LoVo (cell line): Measurements from ENCODE around the gene RHBDF1.
"Not testable (repeated sequence)": the region's sequence is repeated elsewhere in the genome, so short reads cannot be mapped to it uniquely, and the experiment has no call there.

Experiments
- DNase-seq: peaks from one replicate; pipeline ENCODE4 v3.0.0-alpha.2; 2016; ENCODE audit warnings: low spot score

The RHBDF1 gene

GRCh38 chr16:36336-36984 is 36.0 kb downstream of the RHBDF1 start:
- DNase-seq, result no peak

GRCh38 chr16:35678-36305 is 36.6 kb downstream of the RHBDF1 start:
- no peak for DNase-seq

GRCh38 chr16:35011-35677 is 37.3 kb downstream of the RHBDF1 start:
- no peak for DNase-seq

GRCh38 chr16:34648-34987 is 37.8 kb downstream of the RHBDF1 start:
- DNase-seq, result no peak

- DNase-seq, result no peak
Observed at GRCh38 chr16:33877-34647, 38.4 kb downstream of the RHBDF1 start.

- not testable (repeated sequence) for DNase-seq
Observed at GRCh38 chr16:33154-33876, 39.1 kb downstream of the RHBDF1 start.

- DNase-seq, result not testable (repeated sequence)
Observed at GRCh38 chr16:30627-31026, 41.8 kb downstream of the RHBDF1 start.

GRCh38 chr16:25926-26348 is 46.5 kb downstream of the RHBDF1 start:
- DNase-seq, result not testable (repeated sequence)

GRCh38 chr16:24151-24550 is 48.3 kb downstream of the RHBDF1 start:
- not testable (repeated sequence) for DNase-seq

GRCh38 chr16:20886-21285 is 51.5 kb downstream of the RHBDF1 start:
- DNase-seq, result not testable (repeated sequence)

- not testable (repeated sequence) for DNase-seq
Observed at GRCh38 chr16:17062-17765, 55.2 kb downstream of the RHBDF1 start.

- DNase-seq, result not testable (repeated sequence)
Observed at GRCh38 chr16:10772-11171, 61.7 kb downstream of the RHBDF1 start.

- no peak for DNase-seq
Observed at GRCh38 chr16:9903-10665, 62.3 kb downstream of the RHBDF1 start.
